Effector memory CD8-positive, alpha-beta T cell (primary cell): ENCODE measurements around the gene IL1F10.
A peak's percentile ranks its signal among the peaks of the same experiment; 100 is the strongest.

Source experiments
- ATAC-seq: fragments of 150-1000 bp; cut with Tn5 transposase; replicated peaks from 2 replicates; pipeline ENCODE4 v1.10.0; 2021; ENCODE audit warnings: mild to moderate bottlenecking, moderate library complexity
- DNase-seq, 3 experiments: peaks; one replicate each; pipeline ENCODE4 v3.0.0; 2021
- H3K27ac Mint-ChIP-seq, 2 donors: one replicate each; pipeline ENCODE4 v1.8.0; 2022; ENCODE audit warnings: mild to moderate bottlenecking in 2 of 2, mixed read lengths in 2 of 2, moderate library complexity in 2 of 2
- H3K27me3 Mint-ChIP-seq, 2 donors: one replicate each; pipeline ENCODE4 v1.8.0; 2022; ENCODE audit warnings: mixed read lengths in 2 of 2
- H3K36me3 Mint-ChIP-seq: one replicate; pipeline ENCODE4 v1.8.0; 2022; ENCODE audit warnings: mild to moderate bottlenecking, moderate library complexity, mixed read lengths; ENCODE audit not compliant: insufficient read depth
- H3K4me1 Mint-ChIP-seq, 2 donors: one replicate each; pipeline ENCODE4 v1.8.0; 2022; ENCODE audit warnings: low read depth in 2 of 2, mixed read lengths in 2 of 2
- H3K4me3 Mint-ChIP-seq, 2 donors: one replicate each; pipeline ENCODE4 v1.8.0; 2022; ENCODE audit warnings: mild to moderate bottlenecking in 2 of 2, mixed read lengths in 2 of 2, moderate library complexity in 2 of 2
- H3K9me3 Mint-ChIP-seq, 2 donors: one replicate each; pipeline ENCODE4 v1.8.0; 2022; ENCODE audit warnings: mixed read lengths in 2 of 2

The IL1F10 gene

GRCh38 chr2:113113807-113114206 is 46.0 kb downstream of the IL1F10 start:
- no peak overlapping the region for H3K4me3 Mint-ChIP-seq
- ATAC-seq (no peak), DNase-seq (no peak)
- peaks cover 0 to 8% of the 10 kb centered on the region in 2 donors for H3K4me1 Mint-ChIP-seq
- no peak overlapping the region for H3K27ac Mint-ChIP-seq
- H3K9me3 Mint-ChIP-seq: no peaks in the 10 kb centered on the region
- peaks cover under 1 to 2% of the 10 kb centered on the region in 2 donors for H3K27me3 Mint-ChIP-seq
- H3K36me3 Mint-ChIP-seq: no peaks in the 10 kb centered on the region

GRCh38 chr2:113114224-113114945 is 46.6 kb downstream of the IL1F10 start:
- ATAC-seq: no peak
- Mint-ChIP-seq H3K36me3 (no peaks in the 10 kb centered on the region), H3K27me3 (no peaks in the 10 kb centered on the region), H3K9me3 (no peaks in the 10 kb centered on the region), H3K4me1 (peaks cover 0 to 8% of the 10 kb centered on the region in 2 donors), H3K27ac (no peak overlapping the region), H3K4me3 (no peak overlapping the region)
- no peak for DNase-seq

DNA sequence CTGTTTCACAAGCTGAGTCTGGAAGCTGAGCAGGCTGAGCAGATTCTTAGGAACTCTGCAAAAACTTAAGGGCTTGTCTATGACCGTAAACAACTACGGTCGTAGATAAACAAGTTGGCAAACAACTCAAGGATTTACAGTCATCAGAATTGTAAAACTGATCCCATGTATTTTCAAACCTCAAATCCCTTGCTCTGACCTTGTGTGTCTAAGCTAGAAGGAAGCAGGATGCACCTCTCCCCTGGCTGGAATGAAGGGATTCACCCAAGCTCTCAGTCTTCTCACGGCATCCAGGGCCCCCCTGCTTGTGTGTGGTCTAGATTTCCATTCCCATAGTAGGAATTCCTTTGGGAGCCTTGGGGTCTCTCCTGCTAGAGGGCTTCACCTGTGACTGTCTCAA is 47.2 kb downstream of the IL1F10 start:
- DNase-seq (no peak), ATAC-seq (no peak)
- H3K4me3 Mint-ChIP-seq: no peak overlapping the region
- no peak overlapping the region for H3K27ac Mint-ChIP-seq
- no peaks in the 10 kb centered on the region for H3K27me3 Mint-ChIP-seq
- H3K4me1 Mint-ChIP-seq: peaks cover 0 to 8% of the 10 kb centered on the region in 2 donors
- H3K36me3 Mint-ChIP-seq: no peaks in the 10 kb centered on the region
- no peaks in the 10 kb centered on the region for H3K9me3 Mint-ChIP-seq

DNA sequence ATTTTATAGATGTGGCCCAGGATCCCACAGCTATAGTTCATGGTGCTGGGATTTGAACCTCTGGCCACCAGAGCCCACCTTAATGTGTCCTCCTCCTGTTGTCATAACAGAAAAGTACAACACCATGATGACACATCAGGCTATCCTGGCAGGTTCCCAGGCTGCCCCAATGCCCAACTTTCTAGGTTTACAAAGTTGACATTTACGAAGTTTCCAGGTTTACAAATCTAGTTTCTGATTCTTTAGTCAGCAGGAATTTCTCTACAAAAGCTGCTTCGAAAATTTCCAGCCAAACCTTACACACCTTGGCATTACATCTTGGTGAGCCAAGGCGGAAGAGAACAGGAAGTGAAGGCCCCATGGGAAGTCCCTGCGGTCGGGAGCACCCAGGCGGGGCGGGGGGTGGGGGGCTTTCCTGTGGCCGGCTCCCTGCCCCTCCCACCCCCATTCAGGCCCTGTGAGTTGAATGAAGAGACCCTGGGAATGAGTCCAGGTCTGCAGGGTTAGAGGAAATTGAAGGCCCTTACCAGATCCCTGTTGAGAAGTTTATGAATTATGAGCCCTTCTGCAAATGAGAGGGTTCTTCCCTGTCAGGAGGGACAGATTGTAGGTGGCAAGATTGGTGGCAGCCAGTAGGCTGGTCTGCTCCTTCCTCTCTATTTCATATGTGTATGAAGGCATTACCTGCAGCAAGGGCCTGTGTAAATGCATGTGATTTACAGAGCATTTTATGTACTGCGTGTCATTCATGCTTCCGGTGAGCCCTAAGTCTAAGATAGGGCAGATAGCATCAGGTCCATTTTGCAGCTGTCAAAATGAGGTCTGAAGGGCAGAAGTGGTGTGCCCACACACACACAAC is 48.6 kb downstream of the IL1F10 start:
- DNase-seq: no peak
- no peaks in the 10 kb centered on the region for H3K9me3 Mint-ChIP-seq
- peaks cover 0 to 6% of the 10 kb centered on the region in 2 donors for H3K27me3 Mint-ChIP-seq
- H3K36me3 Mint-ChIP-seq: no peaks in the 10 kb centered on the region
- peak; percentile 27 for ATAC-seq
- peaks cover 4 to 8% of the 10 kb centered on the region in 2 donors for H3K4me1 Mint-ChIP-seq
- no peak overlapping the region for H3K4me3 Mint-ChIP-seq
- no peak overlapping the region for H3K27ac Mint-ChIP-seq

GRCh38 chr2:113117541-113118262 is 49.9 kb downstream of the IL1F10 start:
- Mint-ChIP-seq H3K9me3 (no peaks in the 10 kb centered on the region), H3K27me3 (peaks cover 0 to 6% of the 10 kb centered on the region in 2 donors)

GRCh38 chr2:113118263-113118657 is 50.5 kb downstream of the IL1F10 start:
- no peaks in the 10 kb centered on the region for H3K36me3 Mint-ChIP-seq
- H3K27ac Mint-ChIP-seq: no peak overlapping the region
- no peak overlapping the region for H3K4me3 Mint-ChIP-seq
- DNase-seq (no peak), ATAC-seq (no peak)
- no peaks in the 10 kb centered on the region for H3K9me3 Mint-ChIP-seq
- peaks cover 4 to 8% of the 10 kb centered on the region in 2 donors for H3K4me1 Mint-ChIP-seq
- H3K27me3 Mint-ChIP-seq: peaks cover 0 to 6% of the 10 kb centered on the region in 2 donors

More at GRCh38 chr2:113117541-113118262, 49.9 kb downstream of the IL1F10 start:
- no peaks in the 10 kb centered on the region for H3K36me3 Mint-ChIP-seq
- ATAC-seq (no peak), DNase-seq (no peak)
- H3K4me1 Mint-ChIP-seq: peaks cover 4 to 8% of the 10 kb centered on the region in 2 donors
- H3K4me3 Mint-ChIP-seq: no peak overlapping the region
- no peak overlapping the region for H3K27ac Mint-ChIP-seq

DNA sequence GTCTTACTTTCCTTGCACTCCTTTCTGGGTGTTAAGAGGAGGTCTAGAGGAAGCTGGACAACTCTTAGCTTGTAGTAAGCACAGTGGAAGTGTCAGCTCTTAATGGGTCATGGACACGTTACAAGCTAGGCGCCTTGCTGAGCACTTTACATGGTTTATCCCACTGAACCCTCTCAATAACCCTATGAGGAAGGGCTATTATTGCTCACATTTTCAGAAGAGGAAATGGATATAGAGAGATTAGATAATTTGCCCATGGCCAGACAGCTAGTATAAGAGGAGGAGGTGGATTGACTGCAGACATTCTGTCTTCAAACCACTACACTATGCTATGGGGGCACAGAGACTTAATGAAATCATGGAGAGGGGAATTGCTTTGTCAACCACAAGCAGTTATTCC is 51.3 kb downstream of the IL1F10 start:
- no peak overlapping the region for H3K27ac Mint-ChIP-seq
- H3K9me3 Mint-ChIP-seq: no peaks in the 10 kb centered on the region
- DNase-seq: no peak
- peaks cover 6% of the 10 kb centered on the region in 2 donors for H3K27me3 Mint-ChIP-seq
- H3K36me3 Mint-ChIP-seq: no peaks in the 10 kb centered on the region
- no peak for ATAC-seq
- H3K4me1 Mint-ChIP-seq: peaks cover 7 to 11% of the 10 kb centered on the region in 2 donors
- H3K4me3 Mint-ChIP-seq: no peak overlapping the region

DNA sequence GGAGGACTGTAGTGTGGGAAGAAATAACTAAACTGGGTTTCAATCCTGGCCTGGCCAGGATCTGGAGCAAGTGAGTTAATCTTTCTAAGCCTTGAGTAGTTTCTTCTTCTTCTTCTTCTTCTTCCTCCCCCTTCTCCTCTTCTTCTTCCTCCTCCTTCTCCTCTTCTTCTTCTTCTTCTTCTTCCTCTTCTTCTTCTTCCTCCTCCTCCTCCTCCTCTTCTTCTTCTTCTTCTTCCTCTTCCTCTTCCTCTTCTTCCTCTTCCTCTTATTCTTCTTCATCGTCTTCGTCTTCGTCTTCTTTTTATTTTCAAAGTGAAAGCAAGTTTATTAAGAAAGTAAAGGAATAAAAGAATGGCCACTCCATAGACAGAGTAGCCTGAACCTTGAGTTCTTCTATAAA is 53.1 kb downstream of the IL1F10 start:
- no peaks in the 10 kb centered on the region for H3K36me3 Mint-ChIP-seq
- H3K4me3 Mint-ChIP-seq: no peak overlapping the region
- H3K4me1 Mint-ChIP-seq: peaks cover 11 to 14% of the 10 kb centered on the region in 2 donors
- no peak for ATAC-seq
- no peaks in the 10 kb centered on the region for H3K9me3 Mint-ChIP-seq
- DNase-seq: no peak
- H3K27ac Mint-ChIP-seq: no peak overlapping the region
- peaks cover 6 to 13% of the 10 kb centered on the region in 2 donors for H3K27me3 Mint-ChIP-seq

DNA sequence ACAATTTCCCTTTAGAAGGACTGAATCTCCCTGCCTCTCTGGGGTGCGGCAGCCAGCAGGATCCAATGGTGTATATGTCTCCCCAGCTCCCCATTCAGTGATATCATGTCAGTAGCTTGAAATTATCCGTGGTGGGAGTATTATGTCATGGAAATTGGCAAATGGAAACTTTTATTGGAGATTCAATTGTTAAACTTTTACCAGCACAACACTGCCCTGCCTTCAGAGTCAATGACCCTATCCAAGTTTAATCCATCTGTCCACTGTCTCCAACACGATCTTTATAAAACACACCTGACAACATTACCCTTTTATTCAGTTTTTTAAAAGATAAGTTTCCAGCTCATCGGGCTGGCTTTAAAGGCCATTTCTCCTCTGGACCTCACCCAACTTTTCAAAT is 54.6 kb downstream of the IL1F10 start:
- DNase-seq (no peak), ATAC-seq (no peak)
- Mint-ChIP-seq H3K9me3 (no peaks in the 10 kb centered on the region), H3K27me3 (peaks cover 6 to 13% of the 10 kb centered on the region in 2 donors), H3K27ac (no peak overlapping the region), H3K4me1 (peaks cover 8 to 16% of the 10 kb centered on the region in 2 donors), H3K4me3 (no peak overlapping the region), H3K36me3 (no peaks in the 10 kb centered on the region)

GRCh38 chr2:113123726-113124125 is 56.0 kb downstream of the IL1F10 start:
- no peak overlapping the region for H3K4me3 Mint-ChIP-seq
- no peak for DNase-seq
- H3K9me3 Mint-ChIP-seq: no peaks in the 10 kb centered on the region
- no peak overlapping the region for H3K27ac Mint-ChIP-seq
- peaks cover 6 to 13% of the 10 kb centered on the region in 2 donors for H3K27me3 Mint-ChIP-seq
- no peak for ATAC-seq
- H3K36me3 Mint-ChIP-seq: no peaks in the 10 kb centered on the region
- peaks cover 8 to 19% of the 10 kb centered on the region in 2 donors for H3K4me1 Mint-ChIP-seq

GRCh38 chr2:113124181-113124961 is 56.6 kb downstream of the IL1F10 start:
- no peak for ATAC-seq
- no peak for DNase-seq
- peaks cover 8 to 19% of the 10 kb centered on the region in 2 donors for H3K4me1 Mint-ChIP-seq
- no peaks in the 10 kb centered on the region for H3K36me3 Mint-ChIP-seq
- no peaks in the 10 kb centered on the region for H3K9me3 Mint-ChIP-seq
- H3K27ac Mint-ChIP-seq: peak overlapping the region in 1 of 2 donors; percentile 38
- H3K27me3 Mint-ChIP-seq: peaks cover 6 to 13% of the 10 kb centered on the region in 2 donors
- H3K4me3 Mint-ChIP-seq: no peak overlapping the region
